GM06990 (cell line): ENCODE data around the gene SEMA5A.
A peak's percentile ranks its signal among the peaks of the same experiment; 100 is the strongest.

Experiments used
- DNase-seq: peaks from one replicate; pipeline ENCODE4 v3.0.0-alpha.2; 2011; ENCODE audit not compliant: insufficient read length; ENCODE audit errors: extremely low read depth
- H3K27me3 ChIP-seq: replicated peaks from 2 replicates; pipeline ENCODE4 v1.6.0; 2011; ENCODE audit warnings: low read length; ENCODE audit not compliant: control insufficient read depth, insufficient read depth
- H3K36me3 ChIP-seq: 2 replicates; pipeline ENCODE4 v1.5.1; 2011; ENCODE audit warnings: low read length; ENCODE audit not compliant: control insufficient read depth, insufficient read depth
- H3K4me3 ChIP-seq: replicated peaks from 2 replicates; pipeline ENCODE4 v1.5.1; 2011; ENCODE audit warnings: low read depth, mild to moderate bottlenecking, control low read depth, low read length
- TF ChIP-seq, protein P1 (sequence below): IDR thresholded peaks from 2 replicates; pipeline ENCODE4 v1.5.1; 2011; ENCODE audit warnings: low read length, control low read depth, mild to moderate bottlenecking, inconsistent platforms; ENCODE audit not compliant: insufficient read depth, poor library complexity, severe bottlenecking

The SEMA5A gene

DNA sequence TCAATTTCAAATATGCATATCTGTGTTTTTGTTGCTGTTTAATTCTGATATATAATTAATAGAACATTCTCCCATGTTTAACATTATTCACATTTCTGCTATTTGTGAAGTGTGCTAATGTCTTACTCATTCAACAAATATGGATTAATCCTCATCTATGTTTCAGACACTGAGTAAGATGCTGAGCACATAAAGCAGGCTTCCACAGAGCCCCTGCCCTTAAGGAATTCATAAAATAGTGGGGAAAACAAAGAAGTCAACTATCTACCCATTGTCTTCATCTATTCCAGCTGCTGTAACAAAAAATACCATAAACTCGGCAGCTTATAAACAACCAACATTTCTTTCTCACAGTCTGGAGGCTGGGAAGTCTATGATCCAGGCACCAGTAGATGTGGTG lies 333.3 kb downstream of the SEMA5A start:
- TF ChIP-seq, protein P1, sequence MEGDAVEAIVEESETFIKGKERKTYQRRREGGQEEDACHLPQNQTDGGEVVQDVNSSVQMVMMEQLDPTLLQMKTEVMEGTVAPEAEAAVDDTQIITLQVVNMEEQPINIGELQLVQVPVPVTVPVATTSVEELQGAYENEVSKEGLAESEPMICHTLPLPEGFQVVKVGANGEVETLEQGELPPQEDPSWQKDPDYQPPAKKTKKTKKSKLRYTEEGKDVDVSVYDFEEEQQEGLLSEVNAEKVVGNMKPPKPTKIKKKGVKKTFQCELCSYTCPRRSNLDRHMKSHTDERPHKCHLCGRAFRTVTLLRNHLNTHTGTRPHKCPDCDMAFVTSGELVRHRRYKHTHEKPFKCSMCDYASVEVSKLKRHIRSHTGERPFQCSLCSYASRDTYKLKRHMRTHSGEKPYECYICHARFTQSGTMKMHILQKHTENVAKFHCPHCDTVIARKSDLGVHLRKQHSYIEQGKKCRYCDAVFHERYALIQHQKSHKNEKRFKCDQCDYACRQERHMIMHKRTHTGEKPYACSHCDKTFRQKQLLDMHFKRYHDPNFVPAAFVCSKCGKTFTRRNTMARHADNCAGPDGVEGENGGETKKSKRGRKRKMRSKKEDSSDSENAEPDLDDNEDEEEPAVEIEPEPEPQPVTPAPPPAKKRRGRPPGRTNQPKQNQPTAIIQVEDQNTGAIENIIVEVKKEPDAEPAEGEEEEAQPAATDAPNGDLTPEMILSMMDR = no peak
- Histone ChIP-seq H3K27me3 (no peaks in the 10 kb centered on the region; the same call in none of the 2 replicates), H3K4me3 (no peak overlapping the region), H3K36me3 (no peaks in the 10 kb centered on the region)
- no peak for DNase-seq

DNA sequence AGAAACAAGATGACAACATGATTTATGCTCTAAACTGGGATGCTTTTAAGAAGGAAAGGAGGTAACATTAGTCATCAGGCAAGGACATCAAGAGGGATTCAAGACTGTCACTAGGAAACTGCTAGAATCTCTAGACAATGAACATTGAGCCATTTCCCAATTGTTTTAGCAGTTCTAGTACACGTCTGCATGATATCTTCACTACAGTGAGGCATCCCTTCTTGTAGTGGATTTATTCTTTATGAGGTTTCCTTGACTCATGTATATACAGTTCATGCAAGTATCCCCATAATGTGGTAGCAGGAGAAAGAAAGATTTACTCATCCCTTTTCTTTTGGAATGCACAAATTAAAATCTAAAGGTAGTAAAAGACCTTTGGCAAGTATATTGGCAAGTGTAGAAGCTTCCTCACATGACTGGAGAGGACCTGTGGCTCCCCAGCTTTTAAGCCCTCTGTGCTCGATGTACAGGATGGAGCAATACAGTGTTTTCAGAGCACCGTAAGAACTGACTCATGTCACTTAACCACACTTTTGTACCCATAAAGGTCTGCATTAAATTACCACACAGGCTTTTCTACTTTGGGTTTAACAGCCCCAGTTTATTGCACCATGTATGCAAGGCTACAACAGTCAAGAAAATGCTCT lies 335.9 kb downstream of the SEMA5A start:
- TF ChIP-seq, protein P1 = no peak
- Histone ChIP-seq H3K27me3 (no peaks in the 10 kb centered on the region; the same call in none of the 2 replicates), H3K36me3 (no peaks in the 10 kb centered on the region), H3K4me3 (no peak overlapping the region)
- no peak for DNase-seq

DNA sequence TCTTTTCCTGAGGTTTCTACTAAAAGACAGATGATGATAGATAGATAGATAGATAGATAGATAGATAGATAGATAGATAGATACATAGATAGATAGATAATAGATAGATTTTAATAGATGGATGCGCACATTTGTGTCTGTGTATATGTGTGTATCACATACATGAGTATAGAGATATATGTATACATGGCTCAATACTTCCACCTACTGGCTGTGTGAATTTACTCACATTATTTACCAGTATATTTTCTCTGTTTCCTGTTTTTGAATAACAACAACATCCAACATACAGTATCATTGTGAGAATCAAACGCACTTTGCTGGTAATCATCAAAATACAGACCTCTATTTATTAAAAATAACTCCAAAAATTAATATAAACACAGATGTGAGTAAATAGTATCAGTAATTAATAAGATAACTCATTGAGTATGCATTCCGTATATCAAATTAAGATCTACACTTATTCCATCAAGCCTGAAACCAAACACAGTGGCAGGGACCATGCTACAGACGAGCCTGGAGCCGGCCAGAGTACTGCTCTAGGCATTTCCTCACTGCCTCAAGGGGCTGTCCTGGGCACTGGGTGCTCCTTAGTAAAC lies 338.0 kb downstream of the SEMA5A start:
- TF ChIP-seq, protein P1 = peak; percentile 39
- DNase-seq = peak; percentile 12
- H3K36me3 ChIP-seq = no peaks in the 10 kb centered on the region
- no peak overlapping the region for H3K4me3 ChIP-seq
- no peaks in the 10 kb centered on the region; the same call in none of the 2 replicates for H3K27me3 ChIP-seq

DNA sequence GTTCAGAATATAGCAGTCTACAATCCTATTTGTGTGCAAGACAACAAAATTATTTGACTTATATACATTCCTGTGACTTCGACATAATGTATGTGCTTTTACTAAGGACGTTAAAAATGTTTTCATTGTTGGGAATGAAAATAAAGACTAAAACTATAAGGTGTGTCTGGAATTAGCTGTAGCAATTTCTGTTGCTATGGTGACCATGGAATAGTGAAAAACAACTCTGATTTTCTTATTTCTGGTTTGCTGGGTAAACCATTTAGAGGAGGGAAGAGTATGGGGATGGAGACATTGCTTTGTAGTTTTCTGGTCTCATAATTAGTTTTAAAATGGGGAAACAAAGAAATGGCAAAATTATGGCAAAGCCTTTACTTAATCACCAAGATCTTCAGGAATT lies 343.2 kb downstream of the SEMA5A start:
- Histone ChIP-seq H3K36me3 (no peaks in the 10 kb centered on the region), H3K4me3 (no peak overlapping the region), H3K27me3 (no peaks in the 10 kb centered on the region; the same call in 1 of the 2 replicates)
- TF ChIP-seq, protein P1 = no peak
- DNase-seq = no peak

DNA sequence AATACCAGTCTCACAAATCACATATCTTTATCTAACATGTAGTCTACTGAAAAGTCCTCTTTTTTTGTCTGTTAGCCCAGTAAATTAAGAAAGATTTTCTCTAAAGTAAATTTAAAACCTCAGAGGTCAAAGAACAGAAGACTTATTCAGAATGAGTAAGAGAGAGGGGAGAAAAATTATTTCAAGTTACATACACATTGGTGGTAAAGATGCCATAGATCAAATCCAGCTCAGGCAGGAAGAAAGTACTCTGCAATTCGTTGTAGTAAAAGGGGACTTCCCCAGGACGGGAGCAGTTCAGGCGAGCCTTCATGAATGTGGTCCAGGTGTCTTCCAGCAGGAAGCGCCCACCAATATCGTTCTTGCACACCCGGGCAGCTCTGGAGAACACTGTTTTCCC lies 344.1 kb downstream of the SEMA5A start:
- DNase-seq = no peak
- H3K36me3 ChIP-seq = no peaks in the 10 kb centered on the region
- TF ChIP-seq, protein P1 = no peak
- no peaks in the 10 kb centered on the region; the same call in 1 of the 2 replicates for H3K27me3 ChIP-seq
- H3K4me3 ChIP-seq = no peak overlapping the region
